ENCODE data around the gene MRC2.
"Not testable (repeated sequence)": the region's sequence is repeated elsewhere in the genome, so short reads cannot be mapped to it uniquely, and the experiment has no call there.

MRC2 gene

DNA sequence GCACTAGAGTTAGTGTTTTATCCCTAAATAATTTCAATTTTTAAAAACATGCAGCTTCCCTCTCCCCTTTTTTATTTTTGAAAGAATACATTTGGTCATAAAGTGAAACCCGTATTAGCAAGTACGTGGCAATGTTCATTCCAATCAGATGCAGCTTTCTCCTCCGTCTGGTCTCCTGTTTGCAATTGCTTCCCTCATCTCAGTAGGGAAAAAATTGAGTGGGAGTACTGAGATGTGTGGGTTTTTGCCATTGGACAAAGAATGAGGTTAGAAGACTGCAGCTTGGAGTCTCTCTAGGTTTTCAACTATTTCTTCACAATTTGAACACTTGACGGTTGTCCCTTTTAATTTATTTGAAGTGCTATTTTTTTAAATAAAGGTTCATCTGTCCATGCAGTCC, 14.4 kb upstream of the MRC2 start:
- DNase-seq = not testable (repeated sequence)

DNA sequence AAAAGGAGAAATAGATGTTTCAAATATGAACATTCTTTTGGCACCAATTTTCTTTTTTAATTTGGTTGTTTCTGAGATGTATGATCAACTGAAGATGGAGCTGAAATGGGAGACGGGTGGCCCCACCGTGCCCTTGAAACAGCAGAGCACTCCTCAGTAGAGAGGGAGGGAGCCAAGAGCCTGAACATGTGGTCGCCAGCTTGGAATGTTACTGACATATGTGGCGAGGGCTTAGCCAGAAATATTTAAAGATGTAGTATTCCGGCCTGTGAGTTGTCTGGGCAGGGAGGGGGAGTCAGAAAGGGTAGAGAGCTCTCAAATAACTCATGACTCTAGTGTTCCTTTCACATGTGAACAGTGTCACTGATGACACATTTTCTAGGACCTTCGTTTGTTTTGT, 13.3 kb upstream of the MRC2 start:
- no peak for DNase-seq

- DNase-seq = no peak
These were observed 12.0 kb upstream of the MRC2 start for GRCh38 chr17:62615503-62615902.

DNA sequence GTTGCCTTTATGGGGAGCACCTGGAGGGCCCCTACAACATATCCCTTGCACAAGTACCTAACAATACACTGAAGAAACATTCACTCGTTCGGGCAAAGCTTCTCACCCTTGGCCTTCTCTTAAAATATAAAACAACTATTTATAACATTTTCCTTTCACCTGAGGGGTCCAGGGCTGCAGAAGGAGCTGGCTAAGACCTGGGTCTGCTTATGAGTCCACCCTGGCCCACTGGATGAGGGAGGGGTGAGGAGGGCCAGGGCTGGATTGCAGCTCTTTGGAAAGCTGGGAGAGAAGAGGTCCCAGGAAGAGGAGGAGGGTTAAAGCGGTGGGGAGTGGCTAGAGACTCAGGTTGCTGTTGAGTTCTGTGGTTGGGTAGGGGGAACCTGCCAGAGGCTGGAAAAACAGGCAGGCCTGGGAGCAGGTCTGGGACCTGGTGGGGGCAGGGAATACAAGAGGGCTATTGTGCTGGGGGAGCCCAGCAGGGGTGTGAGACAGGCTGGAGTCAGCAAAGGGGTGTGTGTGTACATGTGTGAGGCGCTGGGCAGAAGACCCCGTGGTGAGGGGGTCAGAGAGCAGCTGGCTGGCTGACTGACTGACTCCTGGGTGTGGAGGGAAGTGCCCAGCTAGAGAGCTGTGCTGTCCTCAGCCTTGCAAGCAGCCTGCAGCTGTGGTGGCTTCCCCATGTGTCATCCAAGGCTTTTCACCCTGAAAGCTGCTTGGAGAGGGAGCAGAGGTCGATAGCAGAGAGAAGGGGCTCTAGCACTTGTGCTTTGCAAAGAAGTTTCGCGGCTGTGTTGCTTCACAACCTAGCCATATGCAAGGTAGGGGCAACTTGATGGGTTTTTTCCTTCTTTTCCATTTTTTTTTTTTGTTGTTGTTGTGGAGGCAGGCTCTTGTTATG, 10.2 kb upstream of the MRC2 start:
- no peak for DNase-seq

DNA sequence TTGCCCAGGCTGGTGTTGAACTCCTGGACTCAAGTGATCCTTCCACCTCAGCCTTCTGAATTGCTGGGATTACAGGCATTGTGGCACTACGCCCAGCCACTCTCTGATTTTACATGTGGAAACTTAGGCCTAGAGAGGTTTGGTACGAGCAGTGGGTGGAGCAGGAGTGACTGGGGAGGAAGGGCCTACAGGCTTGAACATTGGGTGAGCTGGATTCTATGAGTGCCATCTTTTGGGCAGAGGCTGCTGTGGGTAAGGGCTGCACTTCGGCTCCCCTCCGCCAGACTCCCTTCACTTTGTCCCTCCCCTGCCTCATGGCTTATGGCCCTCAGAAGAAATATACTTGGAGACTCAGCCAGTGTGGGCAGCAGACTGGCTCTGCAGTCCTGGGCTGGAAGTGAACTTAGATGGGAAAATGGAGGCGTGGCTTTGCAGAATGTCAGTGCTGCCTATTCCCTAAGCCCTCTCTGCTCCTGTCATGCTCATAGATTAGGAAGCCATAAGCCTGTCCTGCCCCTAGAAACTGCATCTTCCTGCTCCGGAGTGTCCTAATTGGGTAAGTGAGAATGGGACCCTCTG, 9.5 kb upstream of the MRC2 start:
- no peak for DNase-seq

- no peak for DNase-seq
These were observed 8.6 kb upstream of the MRC2 start for GRCh38 chr17:62618647-62619416.

DNA sequence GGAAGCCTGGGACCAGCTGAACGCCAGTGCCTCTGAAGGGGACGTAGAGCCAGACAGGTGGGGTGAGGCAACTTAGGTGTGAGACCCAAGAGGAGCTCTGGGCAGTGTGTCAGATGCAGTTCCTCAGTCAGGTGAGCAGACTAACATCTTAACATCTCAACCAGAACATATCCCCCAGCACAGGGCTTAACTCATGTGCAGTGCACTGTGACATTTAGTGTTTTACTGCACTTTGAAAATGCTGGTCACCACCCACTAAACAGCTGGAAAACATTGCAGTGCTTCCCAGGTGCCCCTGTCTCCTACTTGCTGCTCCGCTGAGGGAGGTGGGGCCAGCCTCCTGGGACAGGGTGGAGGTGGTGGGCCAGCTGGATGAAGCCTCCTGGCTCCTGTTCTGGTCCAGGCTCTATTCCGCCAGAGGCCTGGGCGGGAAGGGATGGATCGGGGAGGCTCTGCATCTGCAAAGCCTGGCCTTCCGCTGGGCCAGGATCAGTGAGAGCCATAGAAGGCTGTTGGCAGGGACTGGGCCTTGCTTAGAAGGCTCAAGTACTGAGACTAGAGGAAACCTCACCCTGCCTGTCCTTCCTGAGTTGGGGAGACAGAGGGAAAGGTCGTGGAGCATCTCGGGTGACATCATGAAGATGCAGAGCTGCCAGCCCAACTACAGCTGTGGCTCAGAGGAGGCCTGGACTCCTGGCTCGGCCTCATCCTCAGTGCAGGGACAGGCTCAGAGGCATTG, 7.9 kb upstream of the MRC2 start:
- DNase-seq = no peak

DNA sequence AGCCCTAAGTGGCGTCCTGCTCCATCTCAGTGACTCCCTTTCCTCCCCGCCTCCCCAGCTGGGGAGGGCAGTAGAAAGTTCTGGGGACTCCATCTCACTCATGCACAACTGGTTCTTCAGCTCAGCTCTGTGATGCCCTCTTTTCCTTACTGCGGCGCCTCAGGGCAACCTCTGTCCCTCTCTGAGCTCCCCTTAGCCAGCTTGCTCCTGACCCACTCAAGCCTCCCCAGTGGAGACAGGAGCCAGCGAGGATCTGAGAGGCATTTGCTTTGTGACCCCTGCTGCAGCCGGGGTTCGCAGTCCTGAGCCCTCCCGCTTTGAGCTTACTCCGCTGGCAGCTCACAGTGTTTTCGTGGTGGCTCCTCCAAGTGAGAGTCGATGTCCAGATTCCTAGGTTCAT, 6.2 kb upstream of the MRC2 start:
- no peak for DNase-seq

DNA sequence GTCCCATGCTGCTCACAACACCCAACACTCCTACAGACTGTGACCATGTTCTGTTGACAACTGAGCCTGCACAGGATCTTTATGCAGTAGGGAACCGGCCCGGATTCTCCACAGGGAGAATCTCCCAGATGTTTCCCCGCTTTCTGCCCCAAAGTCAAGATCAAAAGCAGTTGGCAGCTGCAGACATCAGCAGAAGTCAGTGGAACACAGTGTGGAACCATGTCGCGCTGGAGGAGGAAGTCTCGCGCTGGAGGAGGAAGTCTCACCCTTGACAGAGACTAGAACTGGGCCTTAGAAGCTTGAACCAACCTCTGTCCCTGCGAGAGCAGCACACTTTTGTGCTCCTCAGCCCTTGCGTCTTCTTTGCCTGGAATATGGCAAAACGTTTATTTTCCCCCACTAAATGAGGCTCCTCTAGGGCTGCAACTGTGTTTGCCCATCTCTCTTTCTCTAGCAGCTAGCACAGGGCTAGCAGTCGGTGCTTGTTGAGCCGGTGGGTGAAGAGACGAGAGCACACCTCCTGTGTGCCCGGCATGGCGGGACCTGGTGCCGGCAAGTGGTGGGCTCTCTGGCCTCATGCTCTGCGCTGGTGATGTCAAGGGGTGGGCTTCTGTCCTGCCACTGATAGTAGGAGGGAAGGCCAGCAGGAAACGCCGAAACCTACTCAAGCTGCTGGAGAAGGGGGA, 2.1 kb upstream of the MRC2 start:
- no peak for DNase-seq

DNA sequence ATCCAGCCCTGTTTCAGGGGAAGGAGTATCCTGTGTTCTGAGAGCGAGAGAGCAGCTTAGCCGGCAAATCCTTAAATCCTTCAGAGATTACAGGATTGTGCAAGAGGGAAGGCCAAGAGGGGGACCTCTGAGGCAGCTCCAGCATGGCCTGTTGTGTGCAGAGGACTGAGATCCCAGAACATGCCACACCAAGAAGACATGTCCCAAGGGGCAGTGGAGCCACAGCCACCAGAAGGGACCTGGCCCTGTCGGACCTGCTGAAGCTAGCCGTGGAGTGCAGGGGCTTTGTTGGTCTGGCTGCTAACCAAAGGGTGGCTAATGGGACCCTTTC, 1.6 kb upstream of the MRC2 start:
- DNase-seq = no peak

DNA sequence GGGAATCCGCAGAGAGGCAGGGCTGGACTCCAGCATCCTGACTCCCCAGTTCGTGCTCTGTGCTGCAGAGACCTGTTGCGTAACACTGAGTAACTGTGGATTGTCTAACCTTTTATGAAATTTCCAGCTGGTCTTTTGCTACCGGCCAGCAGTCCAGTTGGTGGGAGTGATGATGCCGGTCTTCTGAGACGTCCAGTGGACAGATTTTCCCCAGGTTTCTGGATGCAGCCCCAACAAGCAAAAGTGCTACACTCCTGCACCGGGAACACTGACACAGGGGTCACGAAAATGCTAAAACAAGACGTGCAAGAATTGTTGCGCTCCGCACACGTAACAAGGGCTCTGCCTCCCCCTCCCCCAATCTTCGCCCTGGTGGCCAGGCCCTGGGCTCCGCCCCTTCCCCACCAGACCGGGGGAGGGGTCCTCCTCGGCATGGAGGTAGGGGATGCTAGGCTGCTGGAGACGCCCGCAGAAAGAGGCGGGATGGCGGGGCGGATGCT, 701 bp upstream of the MRC2 start:
- no peak for DNase-seq

- peak; percentile 43 to 64 for DNase-seq
These were observed 599 bp downstream of the MRC2 start for GRCh38 chr17:62627904-62628633.

DNA sequence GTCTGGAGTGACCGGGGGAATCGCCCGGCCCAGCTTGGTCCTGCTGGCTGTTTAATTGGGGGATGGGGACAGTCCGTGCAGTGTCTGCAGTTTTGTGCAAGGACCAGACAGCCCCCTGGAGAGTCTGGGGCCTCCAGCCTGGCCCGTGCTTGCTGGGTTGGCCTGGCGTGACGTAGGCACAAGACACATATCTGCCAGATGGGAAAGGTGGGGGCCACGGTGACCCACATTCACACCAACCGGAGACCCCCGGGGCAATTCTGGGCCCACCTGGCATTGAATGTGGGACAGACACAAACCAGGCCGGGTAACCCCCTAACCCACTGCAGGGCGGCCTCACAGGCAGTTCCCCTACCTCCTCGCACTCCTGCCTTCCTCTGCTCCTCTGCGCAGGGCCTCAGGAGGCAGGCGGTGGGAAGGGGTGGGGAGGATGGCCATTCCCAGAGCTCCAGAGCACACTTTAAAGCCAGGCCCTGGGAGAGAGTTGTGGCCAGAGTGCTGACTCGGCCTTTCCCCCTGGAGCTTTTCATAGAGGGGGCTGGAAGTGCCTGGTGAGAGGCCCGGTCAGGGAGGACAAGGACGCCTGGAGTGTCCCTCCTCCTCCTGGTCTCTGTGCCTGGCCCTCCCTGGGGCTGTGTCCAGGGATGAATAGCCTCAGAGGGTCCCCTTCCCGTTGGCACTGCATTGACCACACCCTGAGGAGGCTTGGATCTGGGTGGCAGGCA, 1.5 kb downstream of the MRC2 start:
- DNase-seq = no peak

DNA sequence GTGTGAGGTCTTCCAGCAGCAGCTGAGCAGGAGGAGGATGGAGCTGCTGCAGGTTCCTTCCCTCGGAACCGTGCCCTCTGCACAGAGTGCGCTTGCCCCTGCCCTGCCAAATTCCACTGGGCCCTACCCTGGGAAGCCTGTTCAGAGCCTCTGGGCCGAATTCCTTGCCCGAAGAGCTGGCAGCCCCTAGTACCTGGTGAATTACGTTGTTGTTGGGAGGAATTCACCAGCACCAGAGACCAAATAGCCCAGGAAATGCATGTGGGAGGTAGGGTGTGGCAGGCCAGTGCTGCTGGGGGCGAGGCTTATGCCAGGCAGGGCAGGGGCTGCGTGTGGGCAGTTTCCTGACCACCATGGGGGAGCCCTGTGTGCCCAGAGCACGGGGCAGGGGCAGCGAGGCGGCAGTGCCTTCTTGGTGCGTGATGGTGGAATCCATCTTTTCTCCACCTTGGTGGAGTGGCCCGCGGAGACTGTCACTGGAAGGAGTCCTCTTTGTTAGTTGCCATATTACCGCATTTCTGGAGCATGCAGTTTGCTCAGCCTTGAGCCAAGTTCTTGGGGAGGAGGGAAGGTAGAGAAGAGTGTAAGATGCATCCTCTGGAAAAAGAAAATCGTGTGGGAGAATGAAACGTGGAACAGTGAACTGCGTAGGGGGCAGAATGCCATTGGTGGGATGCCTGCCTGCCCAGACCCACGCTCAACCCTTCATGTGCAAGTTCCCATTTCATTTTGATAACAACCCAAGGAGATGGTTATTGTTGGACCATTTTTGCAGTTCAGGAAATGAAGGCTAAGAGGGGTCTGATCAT, 2.3 kb downstream of the MRC2 start:
- no peak for DNase-seq

- DNase-seq = no peak
These were observed 3.1 kb downstream of the MRC2 start for GRCh38 chr17:62630365-62631085.

DNA sequence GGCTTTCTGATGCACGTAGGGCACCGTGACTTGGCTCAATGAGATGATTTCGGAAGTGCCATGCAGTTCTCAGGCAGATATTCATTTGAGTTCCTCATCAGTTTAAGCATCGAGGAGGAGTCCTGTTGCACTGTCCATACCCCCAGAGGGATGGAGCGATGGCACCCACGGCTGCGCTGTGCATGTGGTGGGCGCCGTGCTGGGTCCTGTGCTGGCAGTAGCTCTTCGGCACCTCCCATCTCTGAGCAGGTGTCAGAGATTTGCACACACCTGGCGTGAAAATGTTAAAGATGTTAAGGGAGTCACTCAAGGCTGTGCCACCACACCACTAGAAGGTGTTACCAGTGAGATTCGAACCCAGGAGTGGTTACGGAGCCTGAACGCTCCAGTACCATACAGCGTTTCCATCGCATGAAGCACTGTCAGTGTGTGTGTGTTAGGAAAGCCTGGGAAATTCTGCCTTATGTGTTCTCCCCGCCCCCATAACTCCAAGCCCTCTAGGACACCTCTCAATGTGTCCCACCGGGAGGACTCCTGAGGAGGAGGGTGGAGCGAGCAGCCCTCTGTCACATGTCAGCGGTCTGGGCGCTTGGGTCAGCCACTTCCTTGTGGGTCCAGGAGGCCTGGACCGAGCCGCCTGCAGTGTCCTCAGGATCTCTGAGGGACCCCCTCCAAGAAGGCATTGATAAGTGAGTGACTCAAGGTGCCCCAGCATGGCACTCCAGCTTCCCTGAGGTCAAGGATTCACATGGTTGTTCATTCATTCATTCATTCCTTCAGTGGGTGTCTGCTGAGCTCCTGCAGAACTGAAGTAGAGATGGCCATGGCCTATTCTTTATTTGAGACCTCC, 3.8 kb downstream of the MRC2 start:
- DNase-seq = no peak

DNA sequence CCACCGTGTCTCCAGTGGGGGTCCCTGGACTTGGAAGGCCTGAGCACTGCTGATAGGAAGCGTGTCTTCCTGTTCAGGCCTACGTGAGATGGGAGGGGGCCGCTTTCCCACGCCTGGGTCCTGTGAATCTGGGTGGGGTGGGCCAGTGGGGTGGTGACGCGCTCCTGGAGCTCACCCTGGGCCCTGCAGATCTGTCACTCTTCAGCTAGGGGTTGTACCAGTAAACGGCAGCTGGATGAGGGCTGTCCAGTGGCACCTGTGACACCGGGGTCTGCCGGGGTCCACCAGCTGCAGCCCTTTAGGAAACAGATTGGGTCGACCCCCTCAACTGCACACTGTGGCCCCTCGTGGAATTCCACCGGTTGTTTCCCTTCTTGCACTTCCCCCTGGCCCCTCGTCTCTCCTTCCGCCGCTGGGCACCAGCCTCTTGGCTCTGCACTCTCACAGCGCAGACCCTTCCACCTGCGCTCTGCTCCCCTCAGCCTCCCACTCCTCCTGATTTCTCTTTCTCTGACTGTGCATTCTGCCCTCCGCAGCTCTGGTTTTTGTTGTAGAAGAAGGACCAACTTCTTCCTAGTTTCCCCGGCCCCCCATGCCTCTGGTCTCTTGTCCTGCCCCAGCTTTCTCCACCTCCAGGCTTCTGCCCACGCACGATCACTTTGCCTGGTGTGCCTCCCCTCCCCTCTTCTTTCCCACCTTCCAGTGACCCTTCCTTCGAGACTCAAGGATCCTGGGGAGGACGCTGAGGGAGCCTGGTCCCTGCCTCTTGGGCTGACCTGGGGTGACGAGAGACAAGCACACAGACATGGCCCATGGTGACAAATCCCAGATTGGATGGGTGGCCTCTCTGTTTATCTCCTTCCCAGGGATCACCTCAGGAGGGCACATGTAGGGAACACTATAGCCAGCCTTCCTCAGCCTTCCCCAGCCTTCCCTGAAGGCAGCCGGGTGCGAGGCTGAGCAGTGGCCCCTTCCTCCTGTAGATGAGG, 4.8 kb downstream of the MRC2 start:
- DNase-seq = no peak
